MM.1S (cell line): ENCODE data around the gene MMP23B.

ENCODE experiments used
- DNase-seq: peaks from one replicate; pipeline ENCODE4 v3.0.0-alpha.2; 2015
- H2AFZ ChIP-seq: fragments of 300-600 bp; sonication (generic); 2 replicates; pipeline ENCODE4 v1.6.0; 2016; ENCODE audit warnings: antibody characterized with exemption, low read length
- H3F3A ChIP-seq: fragments of 300-600 bp; sonication (generic); 2 replicates; pipeline ENCODE4 v1.6.1; 2016; ENCODE audit warnings: mild to moderate bottlenecking, antibody characterized with exemption, low read length, moderate library complexity, mixed read lengths; ENCODE audit not compliant: insufficient read depth
- H3K27ac ChIP-seq: fragments of 300-600 bp; sonication (generic); 2 replicates; pipeline ENCODE4 v1.5.1; 2016; ENCODE audit warnings: mild to moderate bottlenecking, low read length
- H3K27me3 ChIP-seq: fragments of 300-600 bp; sonication (generic); replicated peaks from 2 replicates; pipeline ENCODE4 v1.6.0; 2016; ENCODE audit warnings: low read length; ENCODE audit not compliant: insufficient read depth
- H3K36me3 ChIP-seq: fragments of 300-600 bp; sonication (generic); replicated peaks from 2 replicates; pipeline ENCODE4 v1.6.1; 2016; ENCODE audit warnings: mild to moderate bottlenecking, low read length, mixed read lengths; ENCODE audit not compliant: insufficient read depth
- H3K4me1 ChIP-seq: fragments of 300-600 bp; sonication (generic); 2 replicates; pipeline ENCODE4 v1.6.1; 2016; ENCODE audit warnings: low read length, mixed read lengths
- H3K4me2 ChIP-seq: fragments of 300-600 bp; sonication (generic); 2 replicates; pipeline ENCODE4 v1.6.0; 2016; ENCODE audit warnings: low read depth, low read length
- H3K4me3 ChIP-seq: fragments of 300-600 bp; sonication (generic); 2 replicates; pipeline ENCODE4 v1.5.1; 2016; ENCODE audit warnings: low read length, mixed read lengths
- H3K79me2 ChIP-seq: fragments of 300-600 bp; sonication (generic); 2 replicates; pipeline ENCODE4 v1.6.1; 2016; ENCODE audit warnings: mixed run types, low read length, mixed read lengths
- H3K9ac ChIP-seq: fragments of 300-600 bp; sonication (generic); 2 replicates; pipeline ENCODE4 v1.6.1; 2016; ENCODE audit warnings: low read length, mixed read lengths
- H3K9me2 ChIP-seq: fragments of 300-600 bp; sonication (generic); replicated peaks from 2 replicates; pipeline ENCODE4 v1.6.1; 2016; ENCODE audit warnings: mild to moderate bottlenecking, low read length, mixed read lengths; ENCODE audit not compliant: insufficient read depth
- H3K9me3 ChIP-seq: fragments of 300-600 bp; sonication (generic); replicated peaks from 2 replicates; pipeline ENCODE4 v1.6.1; 2016; ENCODE audit warnings: mild to moderate bottlenecking, low read length, mixed read lengths; ENCODE audit not compliant: insufficient read depth
- H4K20me1 ChIP-seq: fragments of 300-600 bp; sonication (generic); 2 replicates; pipeline ENCODE4 v1.6.1; 2016; ENCODE audit warnings: mild to moderate bottlenecking, low read length, moderate library complexity, mixed read lengths; ENCODE audit not compliant: insufficient read depth
- CTCF ChIP-seq: fragments of 300-600 bp; sonication (generic); IDR thresholded peaks from 2 replicates; pipeline ENCODE4 v1.5.1; 2016; ENCODE audit warnings: antibody characterized with exemption, low read length, mixed read lengths
- EZH2 ChIP-seq: fragments of 300-600 bp; sonication (generic); optimal IDR thresholded peaks from 2 replicates; pipeline ENCODE3; 2017; ENCODE audit warnings: low read depth, mild to moderate bottlenecking, antibody characterized with exemption, low read length, mixed read lengths
- EZH2phosphoT487 ChIP-seq: fragments of 300-600 bp; sonication (generic); IDR thresholded peaks from 2 replicates; pipeline ENCODE4 v1.6.1; 2018; ENCODE audit warnings: antibody characterized with exemption, low read length

Gene MMP23B

DNA sequence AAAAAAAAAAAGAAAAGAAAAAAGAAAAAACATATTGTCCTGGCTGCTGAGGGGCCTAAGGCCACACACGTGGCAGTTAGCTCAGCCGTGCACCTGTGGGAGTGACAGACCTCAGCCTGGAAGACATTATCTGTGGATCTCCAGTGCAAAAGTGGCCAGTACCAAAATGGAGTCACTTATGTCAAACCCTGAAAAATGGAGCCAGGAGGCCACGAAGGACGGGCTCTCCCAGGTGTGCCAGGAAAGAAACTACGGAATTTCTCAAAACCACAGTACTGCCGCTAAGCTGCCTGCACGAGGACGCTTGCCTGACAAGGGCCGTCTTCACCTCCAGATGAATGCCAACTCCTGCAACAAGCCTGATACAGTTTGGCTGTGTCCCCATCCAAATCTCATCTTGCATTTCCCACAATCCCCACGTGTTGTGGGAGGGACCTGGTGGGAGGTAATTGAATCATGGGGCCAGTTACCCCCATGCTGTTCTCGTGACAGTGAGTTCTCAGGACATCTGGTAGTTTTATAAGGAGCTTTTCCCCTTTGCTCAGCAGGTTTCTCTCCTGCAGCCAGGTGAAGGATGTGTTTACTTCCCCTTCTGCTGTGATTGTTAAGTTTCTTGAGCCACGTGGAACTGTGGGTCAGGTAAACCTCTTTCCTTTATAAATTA, 22.0 kb upstream of the MMP23B start:
- H3K4me3 ChIP-seq = no peak overlapping the region
- no peak for TF ChIP-seq EZH2phosphoT487
- TF ChIP-seq CTCF = no peak
- TF ChIP-seq EZH2 = no peak
- no peaks in the 10 kb centered on the region for H4K20me1 ChIP-seq
- H2AFZ ChIP-seq = peak overlapping the region; percentile 10
- peak overlapping the region; percentile 23; the same call in 1 of the 2 replicates for H3K4me2 ChIP-seq
- H3K27me3 ChIP-seq = no peaks in the 10 kb centered on the region
- no peaks in the 10 kb centered on the region for H3K9me3 ChIP-seq
- peaks cover 19% of the 10 kb centered on the region for H3K4me1 ChIP-seq
- no peak overlapping the region; the same call in 1 of the 2 replicates for H3K9ac ChIP-seq
- peak overlapping the region; percentile 45 for H3K27ac ChIP-seq
- peaks cover 9% of the 10 kb centered on the region; the same call in 1 of the 2 replicates for H3F3A ChIP-seq
- DNase-seq = peak; percentile 15
- peaks cover 15% of the 10 kb centered on the region for H3K79me2 ChIP-seq
- H3K9me2 ChIP-seq = no peaks in the 10 kb centered on the region
- H3K36me3 ChIP-seq = no peaks in the 10 kb centered on the region

GRCh38 chr1:1610796-1611195, 21.2 kb upstream of the MMP23B start:
- peak overlapping the region; percentile 45; the same call in 1 of the 2 replicates for H3K27ac ChIP-seq
- DNase-seq = no peak

GRCh38 chr1:1612104-1612400, 19.9 kb upstream of the MMP23B start:
- no peak overlapping the region for H3K27ac ChIP-seq
- H3K79me2 ChIP-seq = peaks cover 23% of the 10 kb centered on the region
- no peak overlapping the region for H3K9ac ChIP-seq
- no peak for DNase-seq
- TF ChIP-seq EZH2phosphoT487 (no peak), CTCF (no peak), EZH2 (no peak)
- no peaks in the 10 kb centered on the region for H3K9me3 ChIP-seq
- H3K4me1 ChIP-seq = peaks cover 19% of the 10 kb centered on the region
- H3F3A ChIP-seq = peaks cover 12% of the 10 kb centered on the region; the same call in 1 of the 2 replicates
- H3K4me2 ChIP-seq = no peak overlapping the region
- no peaks in the 10 kb centered on the region for H3K27me3 ChIP-seq
- no peak overlapping the region for H2AFZ ChIP-seq
- H3K9me2 ChIP-seq = no peaks in the 10 kb centered on the region
- no peaks in the 10 kb centered on the region for H4K20me1 ChIP-seq
- H3K36me3 ChIP-seq = no peaks in the 10 kb centered on the region
- H3K4me3 ChIP-seq = no peak overlapping the region

More at GRCh38 chr1:1610796-1611195, 21.2 kb upstream of the MMP23B start:
- H3K9me2 ChIP-seq = no peaks in the 10 kb centered on the region
- peaks cover 15% of the 10 kb centered on the region for H3K79me2 ChIP-seq
- H3K9me3 ChIP-seq = no peaks in the 10 kb centered on the region
- H4K20me1 ChIP-seq = no peaks in the 10 kb centered on the region
- peaks cover 12% of the 10 kb centered on the region; the same call in 1 of the 2 replicates for H3F3A ChIP-seq
- H3K27me3 ChIP-seq = no peaks in the 10 kb centered on the region
- no peak overlapping the region for H3K9ac ChIP-seq
- no peaks in the 10 kb centered on the region for H3K36me3 ChIP-seq
- no peak overlapping the region for H3K4me3 ChIP-seq
- no peak overlapping the region for H2AFZ ChIP-seq
- TF ChIP-seq EZH2phosphoT487 = no peak
- peak overlapping the region; percentile 23; the same call in 1 of the 2 replicates for H3K4me2 ChIP-seq
- H3K4me1 ChIP-seq = peaks cover 19% of the 10 kb centered on the region

- Histone ChIP-seq H3K4me3 (no peak overlapping the region), H3K4me2 (no peak overlapping the region), H3K4me1 (peaks cover 19% of the 10 kb centered on the region), H3K9me3 (no peaks in the 10 kb centered on the region), H3K9me2 (no peaks in the 10 kb centered on the region), H2AFZ (no peak overlapping the region), H3F3A (peaks cover 12% of the 10 kb centered on the region; the same call in 1 of the 2 replicates), H4K20me1 (no peaks in the 10 kb centered on the region), H3K36me3 (no peaks in the 10 kb centered on the region), H3K27ac (no peak overlapping the region), H3K9ac (no peak overlapping the region), H3K79me2 (peaks cover 23% of the 10 kb centered on the region), H3K27me3 (no peaks in the 10 kb centered on the region)
- TF ChIP-seq EZH2phosphoT487 (no peak), CTCF (no peak), EZH2 (no peak)
- no peak for DNase-seq
These were observed 18.4 kb upstream of the MMP23B start for GRCh38 chr1:1613509-1614082.
